OCI-LY7 (cell line): ENCODE results near the gene CHST13. TPM values are rescaled to one million over a fixed set of nuclear protein-coding genes. Genes with fewer than 3 reads are reported as not detected.

Experiments used
- BruUV-seq: library from RNA; stranded (reverse); fragments of 400-500 nt; replicated peaks from 2 replicates; lab custom pipeline; 2021; lab: Mats Ljungman, UMichigan
- CTCF ChIA-PET: fragments of 300-600 bp; sonication (Branson Sonifier 250); formaldehyde crosslinking; loops from one replicate; lab custom pipeline; 2022; ENCODE audit warnings: antibody characterized with exemption; ENCODE audit not compliant: unreplicated experiment; lab: Charles Lee
- POLR2A ChIA-PET: fragments of 300-600 bp; sonication (Branson Sonifier 250); formaldehyde crosslinking; loops from one replicate; lab custom pipeline; 2022; ENCODE audit warnings: antibody characterized with exemption; lab: Charles Lee
- DNase-seq: peaks from one replicate; pipeline ENCODE4 v3.0.0-alpha.2; 2015; ENCODE audit warnings: low spot score
- H2AFZ ChIP-seq: fragments of 200-600 bp; sonication (generic), shearing (Covaris generic); 2 replicates; pipeline ENCODE4 v1.6.1; 2014; ENCODE audit warnings: mild to moderate bottlenecking, antibody characterized with exemption, low read length, moderate library complexity
- H3K27ac ChIP-seq: fragments of 200-600 bp; sonication (generic); 2 replicates; pipeline ENCODE4 v1.5.1; 2014; ENCODE audit warnings: mixed run types, low read depth, mild to moderate bottlenecking, moderate library complexity, low read length, inconsistent platforms; ENCODE audit not compliant: poor library complexity, severe bottlenecking
- H3K36me3 ChIP-seq: fragments of 200-600 bp; sonication (generic); 2 replicates; pipeline ENCODE4 v1.6.1; 2014; ENCODE audit warnings: mild to moderate bottlenecking, antibody characterized with exemption, low read length, moderate library complexity, mixed read lengths; ENCODE audit not compliant: insufficient read depth
- H3K4me1 ChIP-seq: fragments of 200-600 bp; sonication (generic); 2 replicates; pipeline ENCODE4 v1.5.1; 2014; ENCODE audit warnings: mild to moderate bottlenecking, low read length; ENCODE audit not compliant: insufficient read depth, poor library complexity, severe bottlenecking
- H3K4me2 ChIP-seq: fragments of 200-600 bp; sonication (generic); 2 replicates; pipeline ENCODE4 v1.6.1; 2014; ENCODE audit warnings: mild to moderate bottlenecking, low read length
- H3K4me3 ChIP-seq: fragments of 200-600 bp; sonication (generic); 2 replicates; pipeline ENCODE4 v1.5.1; 2014; ENCODE audit warnings: mild to moderate bottlenecking, low read depth, low read length; ENCODE audit not compliant: poor library complexity, severe bottlenecking
- H3K79me2 ChIP-seq: fragments of 200-600 bp; sonication (generic); 2 replicates; pipeline ENCODE4 v1.6.1; 2016; ENCODE audit warnings: low read depth, mild to moderate bottlenecking, low read length, moderate library complexity, mixed read lengths; ENCODE audit not compliant: insufficient read depth
- H3K9me2 ChIP-seq: fragments of 200-600 bp; sonication (generic); 2 replicates; pipeline ENCODE4 v1.6.1; 2016; ENCODE audit warnings: mild to moderate bottlenecking, low read length, mixed read lengths; ENCODE audit not compliant: insufficient read depth
- H3K9me3 ChIP-seq: fragments of 200-600 bp; sonication (generic); 2 replicates; pipeline ENCODE4 v1.6.1; 2014; ENCODE audit warnings: mild to moderate bottlenecking, mixed run types, low read length, mixed read lengths
- H4K20me1 ChIP-seq: fragments of 200-600 bp; sonication (generic); 2 replicates; pipeline ENCODE4 v1.6.1; 2014; ENCODE audit warnings: mild to moderate bottlenecking, antibody characterized with exemption, low read length, moderate library complexity, mixed read lengths; ENCODE audit not compliant: insufficient read depth
- EZH2phosphoT487 ChIP-seq: fragments of 200-600 bp; sonication (generic); IDR thresholded peaks from 2 replicates; pipeline ENCODE4 v1.6.1; 2018; ENCODE audit warnings: low read depth, borderline replicate concordance, mild to moderate bottlenecking, mixed run types, antibody characterized with exemption, low read length, moderate library complexity, mixed read lengths
- intact Hi-C: fragments of 100-400 bp; cut with micrococcal nuclease; formaldehyde crosslinking; loops from one replicate; pipeline ENCODE4 v1.10.0; 2022; ENCODE audit not compliant: unreplicated experiment
- total RNA-seq, 2 experiments: library from RNA; depleted of rRNA in 1 of 2; stranded (reverse); fragments of >200 nt in 1 of 2; shearing (Covaris generic) in 1 of 2; gene quantifications; 2 replicates each; pipeline ENCODE4 v1.2.3, GENCODE V29; 2014 to 2022
- TF ChIP-seq, protein P1 (sequence below): fragments of 200-600 bp; sonication (generic); conservative IDR thresholded peaks from 2 replicates; pipeline ENCODE4 v1.5.1; 2014; ENCODE audit warnings: mild to moderate bottlenecking, antibody characterized with exemption, low read length, moderate library complexity, mixed read lengths

CHST13 gene
- total RNA-seq, 2 experiments from 2014 or later: not detected

- no peaks in the 10 kb centered on the region for H3K9me2 ChIP-seq
- intact Hi-C loops: no loop called here
- no peaks in the 10 kb centered on the region for H3K4me1 ChIP-seq
- H3K4me3 ChIP-seq: no peak overlapping the region
- BruUV-seq: no TSS peak
- TF ChIP-seq, protein P1, sequence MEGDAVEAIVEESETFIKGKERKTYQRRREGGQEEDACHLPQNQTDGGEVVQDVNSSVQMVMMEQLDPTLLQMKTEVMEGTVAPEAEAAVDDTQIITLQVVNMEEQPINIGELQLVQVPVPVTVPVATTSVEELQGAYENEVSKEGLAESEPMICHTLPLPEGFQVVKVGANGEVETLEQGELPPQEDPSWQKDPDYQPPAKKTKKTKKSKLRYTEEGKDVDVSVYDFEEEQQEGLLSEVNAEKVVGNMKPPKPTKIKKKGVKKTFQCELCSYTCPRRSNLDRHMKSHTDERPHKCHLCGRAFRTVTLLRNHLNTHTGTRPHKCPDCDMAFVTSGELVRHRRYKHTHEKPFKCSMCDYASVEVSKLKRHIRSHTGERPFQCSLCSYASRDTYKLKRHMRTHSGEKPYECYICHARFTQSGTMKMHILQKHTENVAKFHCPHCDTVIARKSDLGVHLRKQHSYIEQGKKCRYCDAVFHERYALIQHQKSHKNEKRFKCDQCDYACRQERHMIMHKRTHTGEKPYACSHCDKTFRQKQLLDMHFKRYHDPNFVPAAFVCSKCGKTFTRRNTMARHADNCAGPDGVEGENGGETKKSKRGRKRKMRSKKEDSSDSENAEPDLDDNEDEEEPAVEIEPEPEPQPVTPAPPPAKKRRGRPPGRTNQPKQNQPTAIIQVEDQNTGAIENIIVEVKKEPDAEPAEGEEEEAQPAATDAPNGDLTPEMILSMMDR: peak; percentile 90
- no peak for TF ChIP-seq EZH2phosphoT487
- no peak overlapping the region for H3K4me2 ChIP-seq
- peak; percentile 42 for DNase-seq
- H3K79me2 ChIP-seq: no peaks in the 10 kb centered on the region
- no peaks in the 10 kb centered on the region for H3K36me3 ChIP-seq
- H3K27ac ChIP-seq: no peak overlapping the region
- H2AFZ ChIP-seq: no peak overlapping the region
- no peaks in the 10 kb centered on the region for H4K20me1 ChIP-seq
- ChIA-PET POLR2A (interaction anchor here (0.9 kb wide), 1 partner anchor 11 kb away, joined by 3 read pairs; no protein-coding TSS in a partner anchor), CTCF (interaction anchor here (0.9 kb wide), 1 partner anchor 9 kb away, joined by 3 read pairs; no protein-coding TSS in a partner anchor)
- no peaks in the 10 kb centered on the region for H3K9me3 ChIP-seq
Measured at GRCh38 chr3:126522363-126522788, 1.6 kb upstream of the CHST13 start.

GRCh38 chr3:126524429-126524988 lies 554 bp downstream of the CHST13 start:
- Histone ChIP-seq H3K79me2 (no peaks in the 10 kb centered on the region), H3K9me2 (no peaks in the 10 kb centered on the region), H3K36me3 (no peaks in the 10 kb centered on the region), H3K4me2 (no peak overlapping the region), H4K20me1 (no peaks in the 10 kb centered on the region), H2AFZ (no peak overlapping the region), H3K4me1 (no peaks in the 10 kb centered on the region), H3K27ac (no peak overlapping the region), H3K4me3 (no peak overlapping the region), H3K9me3 (no peaks in the 10 kb centered on the region)
- BruUV-seq: no TSS peak
- TF ChIP-seq, protein P1: no peak
- TF ChIP-seq EZH2phosphoT487: no peak
- ChIA-PET POLR2A (no interaction called here), CTCF (no interaction called here)
- DNase-seq: no peak
- intact Hi-C loops: no loop called here

GRCh38 chr3:126525091-126525852 lies 1.3 kb downstream of the CHST13 start:
- Histone ChIP-seq H3K27ac (no peak overlapping the region), H2AFZ (no peak overlapping the region), H3K9me2 (no peaks in the 10 kb centered on the region), H3K79me2 (no peaks in the 10 kb centered on the region), H3K36me3 (no peaks in the 10 kb centered on the region), H3K4me2 (no peak overlapping the region), H4K20me1 (no peaks in the 10 kb centered on the region), H3K4me1 (no peaks in the 10 kb centered on the region), H3K4me3 (no peak overlapping the region), H3K9me3 (no peaks in the 10 kb centered on the region)
- TF ChIP-seq EZH2phosphoT487: no peak
- TF ChIP-seq, protein P1: no peak
- intact Hi-C loops: no loop called here
- ChIA-PET POLR2A (no interaction called here), CTCF (no interaction called here)
- DNase-seq: no peak
- BruUV-seq: no TSS peak
